Neuronal stem cell (in vitro differentiated cells): ENCODE data around the gene MAST4.

Source experiments
- DNase-seq: peaks from one replicate; pipeline ENCODE4 v3.0.0-alpha.2; 2013; ENCODE audit warnings: low spot score
- H2AFZ ChIP-seq: one replicate; pipeline ENCODE4 v1.6.1; 2013; ENCODE audit warnings: mild to moderate bottlenecking, low read length, inconsistent platforms
- H2AK5ac ChIP-seq: 2 replicates; pipeline ENCODE4 v1.6.1; 2013; ENCODE audit warnings: low read depth, mild to moderate bottlenecking, inconsistent platforms, low read length, moderate library complexity, mixed read lengths
- H2BK120ac ChIP-seq: 2 replicates; pipeline ENCODE4 v1.6.1; 2013; ENCODE audit warnings: low read depth, mild to moderate bottlenecking, inconsistent platforms, low read length, moderate library complexity, mixed read lengths
- H2BK12ac ChIP-seq: one replicate; pipeline ENCODE4 v1.6.1; 2013; ENCODE audit warnings: low read length, inconsistent platforms
- H2BK15ac ChIP-seq: 2 replicates; pipeline ENCODE4 v1.6.1; 2013; ENCODE audit warnings: mild to moderate bottlenecking, low read length, inconsistent platforms, mixed read lengths
- H2BK5ac ChIP-seq: one replicate; pipeline ENCODE4 v1.6.1; 2013; ENCODE audit warnings: inconsistent platforms, mild to moderate bottlenecking, low read length, moderate library complexity
- H3K14ac ChIP-seq: one replicate; pipeline ENCODE4 v1.6.1; 2013; ENCODE audit warnings: low read length, inconsistent platforms
- H3K18ac ChIP-seq: 2 replicates; pipeline ENCODE4 v1.6.1; 2013; ENCODE audit warnings: low read length, inconsistent platforms
- H3K23ac ChIP-seq: 2 replicates; pipeline ENCODE4 v1.6.1; 2013; ENCODE audit warnings: low read depth, mild to moderate bottlenecking, mixed read lengths, low read length, inconsistent platforms; ENCODE audit not compliant: poor library complexity
- H3K27ac ChIP-seq: replicated peaks from 3 replicates; pipeline ENCODE4 v1.5.1; 2013; ENCODE audit warnings: low read length, inconsistent platforms
- H3K27me3 ChIP-seq, 3 experiments: 2 replicates each; pipeline ENCODE4 v1.6.1; 2013; ENCODE audit warnings: low read length in 3 of 3, mild to moderate bottlenecking in 2 of 3, inconsistent platforms in 1 of 3, low read depth in 1 of 3, mixed read lengths in 1 of 3, moderate library complexity in 1 of 3; ENCODE audit not compliant: control insufficient read depth in 3 of 3, insufficient read depth in 3 of 3
- H3K36me3 ChIP-seq, 2 donors: replicated peaks in 1 of 2; 2 replicates each; pipeline ENCODE4 v1.6.1; 2013; ENCODE audit warnings: low read length in 2 of 2; ENCODE audit not compliant: control insufficient read depth in 2 of 2, insufficient read depth in 2 of 2
- H3K4ac ChIP-seq: 2 replicates; pipeline ENCODE4 v1.6.1; 2013; ENCODE audit warnings: inconsistent platforms, mild to moderate bottlenecking, low read length, moderate library complexity
- H3K4me1 ChIP-seq, 2 donors: 1 replicate in 1 of 2; 2 replicates in 1 of 2; pipeline ENCODE4 v1.6.1; 2013; ENCODE audit warnings: low read length in 2 of 2, low read depth in 1 of 2; ENCODE audit not compliant: control insufficient read depth in 2 of 2, insufficient read depth in 1 of 2
- H3K4me2 ChIP-seq: one replicate; pipeline ENCODE4 v1.6.1; 2013; ENCODE audit warnings: mild to moderate bottlenecking, low read length, inconsistent platforms; ENCODE audit not compliant: insufficient read depth, poor library complexity, severe bottlenecking
- H3K4me3 ChIP-seq, 2 donors: 2 replicates each; pipeline ENCODE4 v1.5.1; 2013; ENCODE audit warnings: low read length in 2 of 2, mild to moderate bottlenecking in 2 of 2, inconsistent platforms in 1 of 2, moderate library complexity in 1 of 2
- H3K79me1 ChIP-seq: one replicate; pipeline ENCODE4 v1.6.1; 2013; ENCODE audit warnings: low read depth, mild to moderate bottlenecking, inconsistent platforms, low read length, moderate library complexity
- H3K9ac ChIP-seq: one replicate; pipeline ENCODE4 v1.6.1; 2013; ENCODE audit warnings: mild to moderate bottlenecking, low read depth, low read length, inconsistent platforms; ENCODE audit not compliant: poor library complexity
- H3K9me3 ChIP-seq, 2 donors: replicated peaks in 1 of 2; 2 replicates each; pipeline versions ENCODE3 to v1.6.1; 2013; ENCODE audit warnings: low read length in 2 of 2, mild to moderate bottlenecking in 2 of 2, inconsistent platforms in 1 of 2, low read depth in 1 of 2, mixed read lengths in 1 of 2, moderate library complexity in 1 of 2; ENCODE audit not compliant: control insufficient read depth in 2 of 2, insufficient read depth in 1 of 2
- H4K8ac ChIP-seq: one replicate; pipeline ENCODE4 v1.6.1; 2013; ENCODE audit warnings: low read depth, mild to moderate bottlenecking, inconsistent platforms, low read length, moderate library complexity
- H4K91ac ChIP-seq: one replicate; pipeline ENCODE4 v1.6.1; 2013; ENCODE audit warnings: low read length, low read depth, mild to moderate bottlenecking, inconsistent platforms; ENCODE audit not compliant: poor library complexity
- WGBS, 2 donors: extraction: QIAGEN DNeasy Blood & Tissue Kit; methylation state at CpG; one replicate each; pipeline ENCODE4 v1.1.7; 2013; ENCODE audit warnings: missing lambda C conversion rate in 2 of 2, mixed read lengths in 1 of 2; ENCODE audit not compliant: insufficient read length in 2 of 2, insufficient replicate concordance in 1 of 2; ENCODE audit errors: extremely low coverage in 2 of 2; 5-methylcytosine and 5-hydroxymethylcytosine counted together

MAST4 gene

DNA sequence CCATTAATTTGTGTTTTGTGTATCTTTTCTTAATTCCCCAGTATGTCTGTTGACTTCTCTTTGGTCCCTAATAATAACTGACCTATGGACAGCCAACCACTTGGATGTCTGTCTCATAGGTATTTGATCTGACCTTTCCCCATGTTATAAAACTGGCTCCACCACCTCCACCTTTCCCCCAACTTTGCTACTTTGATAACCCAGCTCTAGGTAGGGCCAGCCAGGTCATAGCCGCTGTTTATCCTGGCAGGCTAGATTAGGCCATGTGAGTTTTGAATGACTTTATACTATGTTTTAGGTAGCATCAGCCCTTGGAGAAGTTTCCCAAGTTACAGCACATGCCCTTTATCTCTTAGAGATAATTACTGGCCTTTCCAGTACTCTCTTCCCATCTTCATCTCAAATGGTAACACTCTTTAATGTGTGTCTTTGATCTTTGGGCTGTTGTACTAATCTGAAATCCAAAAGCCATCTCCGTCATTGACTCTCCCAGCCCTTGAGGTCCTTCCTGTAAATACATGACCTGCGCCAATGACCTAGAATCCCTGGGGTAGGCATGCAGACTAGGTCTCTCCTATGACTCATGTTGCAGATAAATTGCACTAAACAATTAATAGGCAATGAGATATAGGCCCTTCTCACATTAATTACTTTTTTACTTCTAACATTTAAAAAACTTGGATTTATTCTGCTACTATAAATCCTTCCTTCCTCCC is 447.8 kb downstream of the MAST4 start:
- H3K36me3 ChIP-seq, result no peaks in the 10 kb centered on the region
- DNase-seq, result no peak
- H2BK15ac ChIP-seq, result no peak overlapping the region
- H3K23ac ChIP-seq, result no peak overlapping the region
- H4K91ac ChIP-seq, result no peak overlapping the region
- no peak overlapping the region for H3K9ac ChIP-seq
- no peak overlapping the region for H2AFZ ChIP-seq
- peaks cover 11 to 15% of the 10 kb centered on the region in 2 donors for H3K4me1 ChIP-seq
- no peak overlapping the region for H2BK12ac ChIP-seq
- no CpG with 5 or more reads among the region's 3 CpGs for WGBS, 2 donors
- H3K4me3 ChIP-seq, result no peak overlapping the region
- H3K18ac ChIP-seq, result no peak overlapping the region
- H3K4me2 ChIP-seq, result no peak overlapping the region
- no peak overlapping the region for H2BK120ac ChIP-seq
- H3K9me3 ChIP-seq, result no peaks in the 10 kb centered on the region
- no peaks in the 10 kb centered on the region for H3K79me1 ChIP-seq
- no peak overlapping the region for H3K4ac ChIP-seq
- no peak overlapping the region for H3K27ac ChIP-seq
- H3K14ac ChIP-seq, result no peak overlapping the region
- no peaks in the 10 kb centered on the region for H3K27me3 ChIP-seq
- no peak overlapping the region for H2AK5ac ChIP-seq
- no peak overlapping the region for H2BK5ac ChIP-seq
- no peak overlapping the region for H4K8ac ChIP-seq

DNA sequence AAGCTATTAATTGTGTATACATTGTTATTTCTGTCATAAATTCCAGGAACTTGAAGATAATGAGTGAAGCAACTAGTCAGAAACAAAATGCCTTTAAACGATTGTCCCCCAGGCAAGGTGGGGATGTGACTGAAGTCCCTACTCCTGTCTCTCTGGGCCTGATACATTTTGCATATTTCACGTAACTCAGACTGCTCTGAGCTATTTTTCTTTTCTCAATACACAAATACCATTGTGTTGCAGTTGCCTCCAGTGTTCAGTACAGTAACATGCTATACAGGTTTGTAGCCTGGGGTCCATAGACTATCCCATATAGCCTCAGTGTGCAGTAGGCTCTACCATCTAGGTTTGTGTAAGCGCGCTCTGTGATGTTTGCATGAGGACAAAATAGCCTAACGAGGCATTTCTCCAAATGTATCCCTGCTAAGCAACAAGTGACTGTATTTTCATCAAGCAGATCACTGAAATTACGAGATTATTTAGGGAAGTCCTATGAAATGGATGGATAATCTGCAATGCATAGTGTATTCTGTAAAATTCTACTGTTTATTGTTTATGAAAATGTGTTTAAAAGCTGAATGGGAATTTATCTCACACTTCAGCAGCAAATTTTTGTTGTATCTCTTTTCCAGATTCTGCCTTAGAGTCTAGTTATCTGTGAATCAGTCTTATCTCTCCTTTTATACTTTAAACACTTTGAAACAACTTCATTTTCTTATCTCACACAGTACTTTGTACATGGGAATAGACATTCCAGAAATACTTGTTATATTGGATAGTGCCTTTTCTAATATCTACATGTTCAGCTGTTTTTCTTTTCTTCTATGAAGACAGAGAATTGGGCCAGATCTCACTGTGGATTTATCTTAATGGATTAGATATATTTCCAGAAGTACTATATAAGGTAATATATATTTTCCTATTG is 449.9 kb downstream of the MAST4 start:
- WGBS, 2 donors, result no CpG with 5 or more reads among the region's 6 CpGs
- H3K23ac ChIP-seq, result no peak overlapping the region
- H3K79me1 ChIP-seq, result no peaks in the 10 kb centered on the region
- H3K4ac ChIP-seq, result no peak overlapping the region
- DNase-seq, result no peak
- no peak overlapping the region for H3K9ac ChIP-seq
- no peak overlapping the region for H2BK15ac ChIP-seq
- no peaks in the 10 kb centered on the region for H3K27me3 ChIP-seq
- H2BK12ac ChIP-seq, result no peak overlapping the region
- H2BK5ac ChIP-seq, result no peak overlapping the region
- H2AK5ac ChIP-seq, result no peak overlapping the region
- H3K36me3 ChIP-seq, result no peaks in the 10 kb centered on the region
- H3K4me2 ChIP-seq, result no peak overlapping the region
- no peak overlapping the region for H4K8ac ChIP-seq
- H3K14ac ChIP-seq, result no peak overlapping the region
- H2AFZ ChIP-seq, result no peak overlapping the region
- no peak overlapping the region for H2BK120ac ChIP-seq
- H3K4me3 ChIP-seq, result no peak overlapping the region
- H3K27ac ChIP-seq, result no peak overlapping the region
- no peak overlapping the region for H3K18ac ChIP-seq
- no peak overlapping the region for H4K91ac ChIP-seq
- peaks cover 7 to 9% of the 10 kb centered on the region in 2 donors for H3K4me1 ChIP-seq
- H3K9me3 ChIP-seq, result no peaks in the 10 kb centered on the region

DNA sequence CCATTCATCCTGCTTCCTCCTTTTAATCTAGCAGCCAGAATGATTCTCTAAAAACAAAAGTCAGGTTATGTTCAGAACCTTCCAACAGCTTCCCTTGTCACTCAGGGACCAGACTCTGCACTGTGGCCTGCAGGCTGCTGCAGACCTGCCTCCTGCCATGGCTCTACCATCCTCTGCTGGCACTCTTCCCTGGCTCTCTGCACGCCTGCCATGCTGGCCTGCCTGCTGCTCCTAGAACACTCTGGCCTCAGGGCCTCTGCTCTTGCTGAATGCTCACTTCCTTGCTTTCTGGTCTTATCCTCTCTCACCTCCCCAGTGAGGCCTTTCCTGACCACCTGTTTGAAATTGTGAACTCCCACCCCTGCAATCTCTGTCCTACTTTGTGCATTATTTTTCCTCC is 451.0 kb downstream of the MAST4 start:
- Histone ChIP-seq H4K91ac (no peak overlapping the region), H3K4me2 (no peak overlapping the region), H3K4ac (no peak overlapping the region)

DNA sequence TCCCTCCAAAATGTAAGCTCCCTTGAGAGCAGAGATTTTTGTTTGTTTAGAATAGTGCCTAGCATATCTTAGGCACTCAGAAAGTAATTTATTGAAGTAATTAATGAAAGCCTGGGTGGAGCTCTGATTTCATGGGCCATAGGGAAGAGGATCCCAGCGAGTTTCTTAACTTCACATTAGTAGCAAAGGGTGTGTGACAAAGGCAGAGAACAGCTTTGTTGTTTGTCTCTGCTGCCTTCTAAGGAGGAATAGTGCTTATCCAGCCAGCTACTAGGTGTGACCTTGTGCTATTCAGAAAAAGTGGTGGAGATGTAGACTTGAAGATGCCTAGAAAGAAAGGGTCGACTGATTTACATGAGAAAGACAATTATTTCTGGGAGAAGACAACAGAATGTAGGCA is 451.4 kb downstream of the MAST4 start:
- Histone ChIP-seq H3K9ac (no peak overlapping the region), H2AK5ac (no peak overlapping the region), H3K4me2 (no peak overlapping the region), H4K8ac (no peak overlapping the region), H2BK12ac (no peak overlapping the region), H3K23ac (no peak overlapping the region), H2BK5ac (no peak overlapping the region), H3K18ac (no peak overlapping the region), H3K14ac (no peak overlapping the region), H2BK15ac (no peak overlapping the region), H3K27me3 (no peaks in the 10 kb centered on the region), H3K9me3 (no peaks in the 10 kb centered on the region), H3K27ac (no peak overlapping the region), H2AFZ (no peak overlapping the region), H3K36me3 (no peaks in the 10 kb centered on the region), H3K4me1 (peaks cover 6 to 7% of the 10 kb centered on the region in 2 donors), H4K91ac (no peak overlapping the region), H3K79me1 (no peaks in the 10 kb centered on the region), H2BK120ac (no peak overlapping the region), H3K4me3 (no peak overlapping the region), H3K4ac (no peak overlapping the region)
- WGBS, 2 donors, result no CpG with 5 or more reads among the region's 2 CpGs
- DNase-seq, result no peak

More for the DNA sequence above, 451.0 kb downstream of the MAST4 start:
- no peak for DNase-seq
- no peak overlapping the region for H4K8ac ChIP-seq
- H3K79me1 ChIP-seq, result no peaks in the 10 kb centered on the region
- no peak overlapping the region for H2AFZ ChIP-seq
- H2BK120ac ChIP-seq, result no peak overlapping the region
- H3K9ac ChIP-seq, result no peak overlapping the region
- no peaks in the 10 kb centered on the region for H3K36me3 ChIP-seq
- WGBS, 2 donors, result no CpG with 5 or more reads among the region's 1 CpG
- no peak overlapping the region for H2BK15ac ChIP-seq
- H3K23ac ChIP-seq, result no peak overlapping the region
- H3K9me3 ChIP-seq, result no peaks in the 10 kb centered on the region
- peaks cover 7% of the 10 kb centered on the region in 2 donors for H3K4me1 ChIP-seq
- no peak overlapping the region for H3K14ac ChIP-seq
- no peak overlapping the region for H2BK5ac ChIP-seq
- no peaks in the 10 kb centered on the region for H3K27me3 ChIP-seq
- H3K27ac ChIP-seq, result no peak overlapping the region
- no peak overlapping the region for H3K4me3 ChIP-seq
- no peak overlapping the region for H2BK12ac ChIP-seq
- H3K18ac ChIP-seq, result no peak overlapping the region
- H2AK5ac ChIP-seq, result no peak overlapping the region
